Stimulated activated effector memory CD8-positive, alpha-beta T cell treated with anti-CD3 and anti-CD28 coated beads, Interleukin-12 subunit alpha, Interleukin-12 subunit beta, amount 100 ng/mL, for 72 hours (primary cell): ENCODE results near the gene NEUROD6.

Experiments
- ATAC-seq: fragments of 150-1000 bp; cut with Tn5 transposase; 2 replicates; pipeline ENCODE4 v1.10.0; 2021
- DNase-seq, 2 donors: peaks; one replicate each; pipeline ENCODE4 v3.0.0; 2021 to 2022; ENCODE audit warnings: low spot score in 2 of 2
- H3K27ac Mint-ChIP-seq: one replicate; pipeline ENCODE4 v1.8.0; 2022; ENCODE audit warnings: mild to moderate bottlenecking, mixed read lengths
- H3K36me3 Mint-ChIP-seq: one replicate; pipeline ENCODE4 v1.8.0; 2022; ENCODE audit warnings: mild to moderate bottlenecking, mixed read lengths
- H3K4me1 Mint-ChIP-seq: one replicate; pipeline ENCODE4 v1.8.0; 2022; ENCODE audit warnings: mixed read lengths
- H3K4me3 Mint-ChIP-seq: one replicate; pipeline ENCODE4 v1.8.0; 2022; ENCODE audit warnings: mild to moderate bottlenecking, mixed read lengths
- H3K9me3 Mint-ChIP-seq: one replicate; pipeline ENCODE4 v1.8.0; 2022; ENCODE audit warnings: mixed read lengths

NEUROD6 gene

GRCh38 chr7:31340051-31340450 is 475 bp downstream of the NEUROD6 start:
- peaks cover 6% of the 10 kb centered on the region for H3K9me3 Mint-ChIP-seq
- no peaks in the 10 kb centered on the region for H3K36me3 Mint-ChIP-seq
- H3K27ac Mint-ChIP-seq, result no peak overlapping the region
- no peak for DNase-seq
- no peak overlapping the region for H3K4me3 Mint-ChIP-seq
- no peak for ATAC-seq
- H3K4me1 Mint-ChIP-seq, result no peaks in the 10 kb centered on the region

- H3K36me3 Mint-ChIP-seq, result no peaks in the 10 kb centered on the region
- H3K9me3 Mint-ChIP-seq, result peaks cover 7% of the 10 kb centered on the region
Measured at GRCh38 chr7:31338706-31339105, 1.8 kb downstream of the NEUROD6 start.

GRCh38 chr7:31337002-31337565 is 3.4 kb downstream of the NEUROD6 start:
- no peak overlapping the region for H3K27ac Mint-ChIP-seq
- DNase-seq (no peak), ATAC-seq (no peak)
- H3K9me3 Mint-ChIP-seq, result peaks cover 11% of the 10 kb centered on the region
- no peaks in the 10 kb centered on the region for H3K4me1 Mint-ChIP-seq
- no peak overlapping the region for H3K4me3 Mint-ChIP-seq
- H3K36me3 Mint-ChIP-seq, result no peaks in the 10 kb centered on the region

More at GRCh38 chr7:31338706-31339105, 1.8 kb downstream of the NEUROD6 start:
- no peak for ATAC-seq
- H3K4me1 Mint-ChIP-seq, result no peaks in the 10 kb centered on the region
- no peak for DNase-seq
- H3K4me3 Mint-ChIP-seq, result no peak overlapping the region
- H3K27ac Mint-ChIP-seq, result no peak overlapping the region

GRCh38 chr7:31336202-31337001 is 4.1 kb downstream of the NEUROD6 start:
- Mint-ChIP-seq H3K4me3 (no peak overlapping the region), H3K4me1 (no peaks in the 10 kb centered on the region), H3K27ac (no peak overlapping the region), H3K36me3 (no peaks in the 10 kb centered on the region), H3K9me3 (peaks cover 14% of the 10 kb centered on the region)
- ATAC-seq (peak; percentile 19), DNase-seq (no peak)

GRCh38 chr7:31335884-31336201 is 4.7 kb downstream of the NEUROD6 start:
- H3K9me3 Mint-ChIP-seq, result peaks cover 14% of the 10 kb centered on the region
- H3K4me3 Mint-ChIP-seq, result no peak overlapping the region
- ATAC-seq, result no peak

GRCh38 chr7:31335161-31335856 is 5.2 kb downstream of the NEUROD6 start:
- ATAC-seq (no peak), DNase-seq (no peak)
- Mint-ChIP-seq H3K9me3 (peaks cover 15% of the 10 kb centered on the region), H3K4me1 (no peaks in the 10 kb centered on the region), H3K36me3 (no peaks in the 10 kb centered on the region), H3K27ac (no peak overlapping the region), H3K4me3 (no peak overlapping the region)

More at GRCh38 chr7:31335884-31336201, 4.7 kb downstream of the NEUROD6 start:
- Mint-ChIP-seq H3K27ac (no peak overlapping the region), H3K4me1 (no peaks in the 10 kb centered on the region), H3K36me3 (no peaks in the 10 kb centered on the region)
- DNase-seq, result no peak

- Mint-ChIP-seq H3K36me3 (no peaks in the 10 kb centered on the region), H3K4me1 (no peaks in the 10 kb centered on the region), H3K9me3 (peaks cover 17% of the 10 kb centered on the region), H3K4me3 (no peak overlapping the region), H3K27ac (no peak overlapping the region)
- no peak for ATAC-seq
- no peak for DNase-seq
Measured at GRCh38 chr7:31333291-31333690, 7.2 kb downstream of the NEUROD6 start.

GRCh38 chr7:31327071-31327470 is 13.5 kb downstream of the NEUROD6 start:
- no peak for DNase-seq
- Mint-ChIP-seq H3K4me1 (no peaks in the 10 kb centered on the region), H3K4me3 (no peak overlapping the region), H3K9me3 (peaks cover 13% of the 10 kb centered on the region), H3K27ac (no peak overlapping the region), H3K36me3 (no peaks in the 10 kb centered on the region)
- no peak for ATAC-seq

- H3K36me3 Mint-ChIP-seq, result no peaks in the 10 kb centered on the region
- DNase-seq (no peak), ATAC-seq (no peak)
- H3K27ac Mint-ChIP-seq, result no peak overlapping the region
- no peak overlapping the region for H3K4me3 Mint-ChIP-seq
- peaks cover 11% of the 10 kb centered on the region for H3K9me3 Mint-ChIP-seq
- no peaks in the 10 kb centered on the region for H3K4me1 Mint-ChIP-seq
Measured at GRCh38 chr7:31326416-31326815, 14.1 kb downstream of the NEUROD6 start.

GRCh38 chr7:31323101-31323500 is 17.4 kb downstream of the NEUROD6 start:
- no peaks in the 10 kb centered on the region for H3K36me3 Mint-ChIP-seq
- DNase-seq, result no peak
- no peak overlapping the region for H3K27ac Mint-ChIP-seq
- no peak overlapping the region for H3K4me3 Mint-ChIP-seq
- ATAC-seq, result no peak
- no peaks in the 10 kb centered on the region for H3K4me1 Mint-ChIP-seq
- peaks cover 4% of the 10 kb centered on the region for H3K9me3 Mint-ChIP-seq

- no peaks in the 10 kb centered on the region for H3K36me3 Mint-ChIP-seq
- no peak overlapping the region for H3K4me3 Mint-ChIP-seq
- peaks cover 4% of the 10 kb centered on the region for H3K9me3 Mint-ChIP-seq
- H3K4me1 Mint-ChIP-seq, result no peaks in the 10 kb centered on the region
- H3K27ac Mint-ChIP-seq, result no peak overlapping the region
- no peak for DNase-seq
- no peak for ATAC-seq
Measured at GRCh38 chr7:31320675-31321074, 19.9 kb downstream of the NEUROD6 start.

- Mint-ChIP-seq H3K27ac (no peak overlapping the region), H3K36me3 (no peaks in the 10 kb centered on the region)
Measured at GRCh38 chr7:31318313-31318712, 22.2 kb downstream of the NEUROD6 start.

GRCh38 chr7:31316876-31317275 is 23.6 kb downstream of the NEUROD6 start:
- ATAC-seq (no peak), DNase-seq (no peak)
- no peaks in the 10 kb centered on the region for H3K4me1 Mint-ChIP-seq
- no peaks in the 10 kb centered on the region for H3K9me3 Mint-ChIP-seq
- H3K4me3 Mint-ChIP-seq, result no peak overlapping the region
- H3K27ac Mint-ChIP-seq, result no peak overlapping the region
- no peaks in the 10 kb centered on the region for H3K36me3 Mint-ChIP-seq

More at GRCh38 chr7:31318313-31318712, 22.2 kb downstream of the NEUROD6 start:
- H3K4me3 Mint-ChIP-seq, result no peak overlapping the region
- no peak for ATAC-seq
- H3K9me3 Mint-ChIP-seq, result no peaks in the 10 kb centered on the region
- H3K4me1 Mint-ChIP-seq, result no peaks in the 10 kb centered on the region
- no peak for DNase-seq

- Mint-ChIP-seq H3K9me3 (no peaks in the 10 kb centered on the region), H3K4me1 (no peaks in the 10 kb centered on the region), H3K36me3 (no peaks in the 10 kb centered on the region), H3K27ac (no peak overlapping the region), H3K4me3 (no peak overlapping the region)
- ATAC-seq, result no peak
- no peak for DNase-seq
Measured at GRCh38 chr7:31315758-31316157, 24.8 kb downstream of the NEUROD6 start.

GRCh38 chr7:31314781-31315180 is 25.7 kb downstream of the NEUROD6 start:
- no peak overlapping the region for H3K27ac Mint-ChIP-seq
- H3K9me3 Mint-ChIP-seq, result no peaks in the 10 kb centered on the region
- H3K36me3 Mint-ChIP-seq, result no peaks in the 10 kb centered on the region
- ATAC-seq (no peak), DNase-seq (no peak)
- H3K4me1 Mint-ChIP-seq, result no peaks in the 10 kb centered on the region
- no peak overlapping the region for H3K4me3 Mint-ChIP-seq

- Mint-ChIP-seq H3K9me3 (no peaks in the 10 kb centered on the region), H3K4me3 (no peak overlapping the region), H3K4me1 (no peaks in the 10 kb centered on the region), H3K36me3 (no peaks in the 10 kb centered on the region), H3K27ac (no peak overlapping the region)
- no peak for ATAC-seq
- DNase-seq, result no peak
Measured at GRCh38 chr7:31312889-31313288, 27.6 kb downstream of the NEUROD6 start.
